GM12891 (cell line): Measurements from ENCODE around the gene GPR135.

Experiments used
- PAX5 ChIP-seq: IDR thresholded peaks from 2 replicates; pipeline ENCODE4 v1.6.1; 2011; ENCODE audit warnings: low read length, moderate library complexity, mild to moderate bottlenecking; ENCODE audit not compliant: insufficient read depth, severe bottlenecking
- POLR2A ChIP-seq: IDR thresholded peaks from 2 replicates; pipeline ENCODE4 v1.6.1; 2011; ENCODE audit warnings: low read depth, low read length, control low read depth
- POLR2AphosphoS5 ChIP-seq: IDR thresholded peaks from 2 replicates; pipeline ENCODE4 v1.6.1; 2011; ENCODE audit warnings: low read depth, low read length, control low read depth
- POU2F2 ChIP-seq: IDR thresholded peaks from 2 replicates; pipeline ENCODE4 v1.6.1; 2011; ENCODE audit warnings: low read depth, mild to moderate bottlenecking, control low read depth, low read length, moderate library complexity
- SPI1 ChIP-seq: IDR thresholded peaks from 2 replicates; pipeline ENCODE4 v1.6.1; 2011; ENCODE audit warnings: low read depth, low read length, control low read depth
- TAF1 ChIP-seq: IDR thresholded peaks from 2 replicates; pipeline ENCODE4 v1.6.1; 2011; ENCODE audit warnings: low read depth, low read length, control low read depth

DNA sequence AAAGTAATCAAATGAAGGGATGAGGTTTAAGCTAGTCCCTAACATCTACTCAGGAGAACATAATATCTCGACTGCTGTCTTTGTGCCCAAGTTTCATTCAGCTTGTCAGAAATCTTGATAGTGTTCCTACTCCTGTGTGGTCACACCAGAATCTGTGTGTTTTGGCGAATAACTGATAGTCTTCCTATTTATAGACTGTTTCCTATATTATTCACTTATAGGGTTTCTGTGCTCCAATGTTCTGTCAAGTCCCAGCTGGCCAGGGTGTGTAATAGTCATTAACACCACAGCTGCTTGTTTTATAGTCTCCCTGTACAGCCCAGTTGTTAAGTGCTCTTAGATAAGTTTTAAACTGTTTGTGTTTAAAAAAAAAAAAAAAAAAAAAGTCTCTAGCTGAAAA is 45.9 kb downstream of the GPR135 start:
- TF ChIP-seq POLR2AphosphoS5 (no peak), POLR2A (no peak), POU2F2 (no peak), TAF1 (no peak), PAX5 (no peak), SPI1 (no peak)
